Adipocyte (in vitro differentiated cells): ENCODE measurements around the gene PARP1.
A peak's percentile ranks its signal among the peaks of the same experiment; 100 is the strongest.

Source experiments
- DNase-seq: peaks from one replicate; pipeline ENCODE4 v3.0.0-alpha.2; 2015; ENCODE audit warnings: low read depth
- H3K27me3 ChIP-seq: replicated peaks from 2 replicates; pipeline ENCODE4 v1.7.0; 2013; ENCODE audit warnings: mild to moderate bottlenecking, low read length, moderate library complexity; ENCODE audit not compliant: control insufficient read depth, insufficient read depth
- H3K36me3 ChIP-seq: 2 replicates; pipeline ENCODE4 v1.7.0; 2013; ENCODE audit warnings: low read length, mild to moderate bottlenecking, moderate library complexity; ENCODE audit not compliant: control insufficient read depth, insufficient read depth, severe bottlenecking
- H3K4me1 ChIP-seq: 2 replicates; pipeline ENCODE4 v1.7.0; 2013; ENCODE audit warnings: mild to moderate bottlenecking, low read length, moderate library complexity; ENCODE audit not compliant: control insufficient read depth, insufficient read depth
- H3K4me3 ChIP-seq: 2 replicates; pipeline ENCODE4 v1.7.0; 2013; ENCODE audit warnings: mild to moderate bottlenecking, low read length, moderate library complexity
- H3K9ac ChIP-seq: 2 replicates; pipeline ENCODE4 v1.7.0; 2013; ENCODE audit warnings: mild to moderate bottlenecking, low read length, moderate library complexity
- H3K9me3 ChIP-seq: 2 replicates; pipeline ENCODE4 v1.7.0; 2013; ENCODE audit warnings: mild to moderate bottlenecking, low read length, moderate library complexity; ENCODE audit not compliant: control insufficient read depth

The PARP1 gene

DNA sequence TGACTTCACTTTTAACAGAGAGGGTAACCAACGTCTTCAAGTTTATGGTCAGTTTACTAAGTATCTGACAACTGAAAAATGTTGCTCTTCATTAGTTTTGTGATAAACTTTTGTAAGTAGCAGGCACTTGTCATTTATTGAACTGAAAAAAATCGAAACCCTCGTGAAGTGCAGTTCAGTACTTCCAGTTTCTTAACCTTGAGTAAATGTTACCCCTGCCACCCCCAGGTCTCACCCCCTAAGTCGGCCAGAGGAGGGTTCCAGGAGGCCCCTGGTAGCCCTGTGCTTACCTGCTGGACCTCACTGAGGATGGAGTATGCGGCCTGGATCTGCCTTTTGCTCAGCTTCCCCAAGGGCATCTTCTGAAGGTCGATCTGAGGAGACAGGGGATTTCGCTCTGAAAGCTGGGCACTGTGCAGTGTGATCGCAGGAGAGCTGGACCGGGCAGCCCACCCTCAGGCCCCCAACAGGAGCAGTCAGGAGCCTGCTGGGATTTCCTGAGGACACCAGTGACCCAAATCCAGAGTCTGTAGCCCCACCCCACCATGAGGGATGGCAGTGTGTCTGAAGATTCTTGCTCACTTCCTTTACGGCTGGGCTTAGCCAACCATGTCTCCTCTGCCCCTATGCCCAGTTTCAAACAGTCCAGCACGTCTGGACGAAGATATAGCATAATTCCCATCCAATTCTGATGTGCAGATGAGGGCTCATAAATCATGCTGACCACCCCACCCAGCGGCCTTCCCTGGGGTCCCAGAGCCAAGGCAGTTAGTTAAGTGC is 37.6 kb downstream of the PARP1 start:
- no peak overlapping the region for H3K4me3 ChIP-seq
- no peak overlapping the region for H3K9ac ChIP-seq
- no peak for DNase-seq
- no peaks in the 10 kb centered on the region for H3K9me3 ChIP-seq
- no peaks in the 10 kb centered on the region for H3K4me1 ChIP-seq
- no peaks in the 10 kb centered on the region for H3K27me3 ChIP-seq
- H3K36me3 ChIP-seq = peaks cover 73% of the 10 kb centered on the region

DNA sequence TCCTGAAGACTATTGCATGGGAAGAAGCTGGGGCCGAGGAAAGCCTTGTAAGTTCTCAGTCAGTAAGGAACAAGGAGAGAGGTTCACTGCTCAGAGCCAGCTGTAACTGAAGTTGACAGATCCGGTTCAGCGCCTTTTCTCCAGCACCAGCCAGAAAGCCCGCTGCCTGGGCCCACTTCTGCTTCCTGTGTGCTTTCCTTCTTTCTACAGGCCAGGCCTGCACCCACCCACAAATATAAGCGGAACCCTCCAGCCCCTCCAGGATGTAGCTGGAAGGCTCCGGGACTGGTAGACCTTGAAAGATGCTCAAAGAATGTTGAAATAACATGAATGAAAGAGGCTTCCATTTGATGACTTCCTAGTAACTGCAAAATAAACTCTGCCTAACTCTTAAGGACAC is 38.8 kb downstream of the PARP1 start:
- Histone ChIP-seq H3K36me3 (peaks cover 73% of the 10 kb centered on the region), H3K9me3 (no peaks in the 10 kb centered on the region), H3K4me1 (peaks cover 3% of the 10 kb centered on the region), H3K4me3 (no peak overlapping the region), H3K9ac (no peak overlapping the region), H3K27me3 (no peaks in the 10 kb centered on the region)
- DNase-seq = no peak

DNA sequence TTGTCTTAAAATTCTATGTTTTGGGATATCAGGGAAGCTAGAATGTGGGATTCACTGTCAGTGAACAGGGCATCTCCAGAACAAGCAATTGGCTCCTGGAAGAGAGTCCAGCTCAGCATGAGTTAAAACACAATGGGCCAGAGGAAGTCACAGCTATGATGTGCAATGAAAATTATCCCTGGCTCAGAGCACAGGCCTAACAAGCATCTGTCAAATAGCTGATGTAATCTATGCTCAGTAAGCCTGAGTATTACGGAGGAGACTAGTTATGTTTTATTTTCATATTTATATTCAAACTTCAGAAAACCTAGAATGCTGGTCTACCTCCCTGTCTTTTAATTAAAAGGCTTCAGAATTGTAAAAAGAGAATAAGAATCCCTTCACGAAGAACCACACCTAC is 41.6 kb downstream of the PARP1 start:
- no peak for DNase-seq
- no peaks in the 10 kb centered on the region for H3K9me3 ChIP-seq

DNA sequence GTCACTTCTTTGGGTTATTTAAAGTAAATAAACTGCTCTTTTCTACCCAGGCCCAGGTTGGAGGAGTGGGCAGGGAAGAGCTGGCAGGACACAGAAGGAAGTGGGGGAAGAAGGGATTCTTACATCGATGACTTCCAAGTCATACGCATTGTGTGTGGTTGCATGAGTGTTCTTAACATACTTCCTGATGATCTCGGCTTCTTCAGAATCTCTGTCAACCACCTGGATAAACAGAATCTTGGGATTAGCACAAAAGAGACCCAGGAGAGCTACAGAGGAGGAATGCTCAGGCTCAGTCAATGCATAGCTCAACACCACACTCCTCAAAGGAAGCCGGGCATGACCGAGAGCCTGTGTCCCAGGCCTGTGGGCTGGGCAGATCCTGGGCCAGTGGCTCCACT is 42.1 kb downstream of the PARP1 start:
- Histone ChIP-seq H3K27me3 (no peaks in the 10 kb centered on the region), H3K9ac (no peak overlapping the region), H3K4me3 (no peak overlapping the region), H3K9me3 (no peaks in the 10 kb centered on the region), H3K4me1 (peaks cover 11% of the 10 kb centered on the region), H3K36me3 (peaks cover 89% of the 10 kb centered on the region)
- DNase-seq = peak; percentile 9

More for the DNA sequence above, 41.6 kb downstream of the PARP1 start:
- no peak overlapping the region for H3K9ac ChIP-seq
- no peak overlapping the region for H3K4me3 ChIP-seq
- H3K27me3 ChIP-seq = no peaks in the 10 kb centered on the region
- peaks cover 84% of the 10 kb centered on the region for H3K36me3 ChIP-seq
- H3K4me1 ChIP-seq = peaks cover 11% of the 10 kb centered on the region

DNA sequence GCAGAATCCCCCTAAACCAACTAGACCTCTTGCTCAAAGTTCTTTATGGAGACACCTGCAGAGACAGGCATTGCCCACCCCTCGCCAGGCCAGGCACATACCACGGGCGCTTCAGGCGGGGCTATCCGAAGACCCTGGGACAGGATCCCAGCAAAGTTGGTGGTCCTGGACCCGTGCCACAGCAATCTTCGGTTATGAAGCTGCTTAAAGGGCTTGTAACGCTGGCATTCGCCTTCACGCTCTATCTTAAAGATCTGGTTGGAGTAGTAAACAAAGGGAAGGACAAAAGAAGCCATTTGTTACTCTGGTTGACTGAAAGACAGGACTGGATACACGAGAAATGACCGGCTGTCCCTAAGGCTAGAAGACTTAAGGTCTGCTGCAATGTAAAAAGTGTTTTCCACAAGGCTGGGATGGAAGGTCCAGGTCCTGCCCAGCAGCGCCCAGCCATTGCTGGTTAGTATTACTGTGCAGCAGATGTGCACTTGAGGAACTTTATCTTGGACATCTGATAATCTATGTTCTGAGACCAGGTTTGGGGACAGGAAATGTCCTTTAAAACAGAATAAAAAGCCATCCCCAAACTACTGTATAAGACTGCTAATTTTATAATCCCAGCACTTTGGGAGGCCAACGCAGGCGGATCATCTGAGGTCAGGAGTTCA is 42.9 kb downstream of the PARP1 start:
- H3K4me1 ChIP-seq = peaks cover 11% of the 10 kb centered on the region
- H3K9ac ChIP-seq = no peak overlapping the region
- H3K4me3 ChIP-seq = no peak overlapping the region
- no peak for DNase-seq
- no peaks in the 10 kb centered on the region for H3K9me3 ChIP-seq
- H3K36me3 ChIP-seq = peaks cover 93% of the 10 kb centered on the region
- H3K27me3 ChIP-seq = no peaks in the 10 kb centered on the region

DNA sequence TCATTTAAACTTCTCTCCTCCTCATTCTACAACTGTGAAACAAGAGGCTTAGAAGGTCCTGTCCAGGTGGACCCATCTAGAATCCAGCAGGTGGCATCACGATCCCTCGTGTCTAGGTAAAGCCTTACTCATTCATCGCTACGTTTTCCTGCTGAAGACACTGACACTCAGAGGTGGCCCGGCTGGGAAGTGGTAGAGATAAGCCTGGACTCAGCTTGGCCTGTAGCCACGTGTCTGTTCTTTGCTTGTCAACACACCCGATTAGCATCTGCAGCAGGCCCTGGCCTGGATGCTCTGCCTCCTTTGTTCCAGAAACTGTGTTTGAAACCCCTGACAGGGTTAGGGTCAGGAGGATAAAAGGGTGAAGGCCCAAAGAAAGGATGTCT is 43.4 kb downstream of the PARP1 start:
- Histone ChIP-seq H3K36me3 (peaks cover 96% of the 10 kb centered on the region), H3K9me3 (no peaks in the 10 kb centered on the region), H3K9ac (no peak overlapping the region), H3K4me1 (peaks cover 11% of the 10 kb centered on the region), H3K4me3 (no peak overlapping the region), H3K27me3 (no peaks in the 10 kb centered on the region)
- no peak for DNase-seq

DNA sequence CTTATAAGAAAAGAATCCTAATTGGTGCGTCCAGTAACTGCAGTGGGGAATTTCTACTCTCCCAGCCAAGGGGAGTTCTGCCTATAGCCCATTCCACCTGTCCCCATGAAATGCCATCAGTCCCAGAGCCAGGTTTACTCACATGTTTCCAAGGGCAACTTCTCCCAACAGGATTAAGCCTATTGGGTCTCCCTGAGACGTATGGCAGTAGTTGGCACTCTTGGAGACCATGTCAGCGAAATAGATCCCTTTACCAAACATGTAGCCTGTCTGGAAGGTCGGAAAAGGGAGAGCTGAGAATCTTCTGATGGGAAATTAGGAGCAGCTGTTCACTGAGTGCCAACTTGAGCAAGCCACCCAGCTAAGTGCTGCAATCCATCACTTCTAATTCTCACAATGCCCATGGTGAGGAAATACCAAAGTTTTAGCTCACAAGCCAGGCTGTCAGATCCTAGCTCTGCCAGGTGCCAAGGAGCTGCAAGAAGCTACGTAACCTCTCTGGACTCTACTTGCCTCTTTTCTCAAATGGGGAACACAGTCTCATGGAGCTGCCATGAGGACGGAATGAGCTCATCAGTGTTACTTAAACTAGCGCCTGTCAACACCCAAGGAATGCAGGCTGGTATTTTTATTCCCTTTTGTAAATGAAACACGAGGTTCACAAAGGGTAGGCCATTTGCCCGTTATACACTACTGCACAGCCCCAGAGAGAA is 43.9 kb downstream of the PARP1 start:
- H3K4me3 ChIP-seq = no peak overlapping the region
- DNase-seq = no peak

DNA sequence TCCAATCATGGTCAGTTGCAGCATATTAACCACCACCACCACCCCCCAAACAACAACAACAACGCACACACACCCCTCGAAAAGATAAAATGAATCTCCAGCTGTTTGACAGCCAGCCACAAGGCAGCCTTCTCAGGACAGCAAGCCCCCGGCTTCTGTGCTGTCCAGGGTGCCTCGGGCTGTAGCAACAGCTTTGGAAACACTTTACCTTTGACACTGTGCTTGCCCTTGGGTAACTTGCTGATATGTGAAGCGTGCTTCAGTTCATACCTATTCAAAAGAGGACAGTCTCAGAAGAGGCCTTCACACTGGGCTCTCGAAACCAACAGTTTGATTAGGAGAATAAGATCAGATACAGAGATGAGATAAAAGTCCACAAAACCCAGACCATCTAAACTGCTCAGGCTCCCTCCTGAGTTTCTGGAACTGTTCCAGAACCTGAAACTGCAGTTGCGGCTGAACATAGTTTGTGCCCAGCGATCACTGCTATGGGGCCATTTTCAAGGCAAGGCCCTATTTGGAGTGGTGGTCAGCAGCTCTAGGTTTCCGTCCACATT is 44.9 kb downstream of the PARP1 start:
- Histone ChIP-seq H3K9ac (no peak overlapping the region), H3K4me1 (peaks cover 11% of the 10 kb centered on the region), H3K27me3 (no peaks in the 10 kb centered on the region), H3K4me3 (no peak overlapping the region), H3K9me3 (no peaks in the 10 kb centered on the region), H3K36me3 (peaks cover 96% of the 10 kb centered on the region)
- DNase-seq = no peak

More for the DNA sequence above, 43.9 kb downstream of the PARP1 start:
- Histone ChIP-seq H3K4me1 (peaks cover 11% of the 10 kb centered on the region), H3K36me3 (peaks cover 96% of the 10 kb centered on the region), H3K27me3 (no peaks in the 10 kb centered on the region), H3K9ac (no peak overlapping the region), H3K9me3 (no peaks in the 10 kb centered on the region)

DNA sequence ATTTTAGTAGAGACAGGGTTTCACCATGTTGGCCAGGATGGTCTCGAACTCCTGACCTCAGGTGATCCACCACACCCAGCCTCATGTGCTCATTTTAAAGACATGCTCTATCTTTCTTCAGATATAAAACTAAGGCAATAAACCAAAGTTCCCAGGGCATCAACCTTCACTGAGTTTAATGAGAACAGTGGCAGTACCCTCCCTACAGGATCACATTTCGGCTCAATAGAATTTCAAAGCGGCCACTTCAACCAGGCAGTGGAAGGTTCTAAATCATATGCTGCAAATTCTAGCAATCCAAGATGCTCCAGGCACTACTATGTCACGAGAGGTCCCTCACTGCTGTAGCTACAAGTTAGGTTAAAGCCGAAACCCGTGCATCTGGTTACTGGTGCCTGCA is 45.5 kb downstream of the PARP1 start:
- DNase-seq = no peak
- Histone ChIP-seq H3K4me1 (peaks cover 11% of the 10 kb centered on the region), H3K36me3 (peaks cover 91% of the 10 kb centered on the region), H3K9ac (no peak overlapping the region), H3K27me3 (no peaks in the 10 kb centered on the region), H3K9me3 (no peaks in the 10 kb centered on the region), H3K4me3 (no peak overlapping the region)

DNA sequence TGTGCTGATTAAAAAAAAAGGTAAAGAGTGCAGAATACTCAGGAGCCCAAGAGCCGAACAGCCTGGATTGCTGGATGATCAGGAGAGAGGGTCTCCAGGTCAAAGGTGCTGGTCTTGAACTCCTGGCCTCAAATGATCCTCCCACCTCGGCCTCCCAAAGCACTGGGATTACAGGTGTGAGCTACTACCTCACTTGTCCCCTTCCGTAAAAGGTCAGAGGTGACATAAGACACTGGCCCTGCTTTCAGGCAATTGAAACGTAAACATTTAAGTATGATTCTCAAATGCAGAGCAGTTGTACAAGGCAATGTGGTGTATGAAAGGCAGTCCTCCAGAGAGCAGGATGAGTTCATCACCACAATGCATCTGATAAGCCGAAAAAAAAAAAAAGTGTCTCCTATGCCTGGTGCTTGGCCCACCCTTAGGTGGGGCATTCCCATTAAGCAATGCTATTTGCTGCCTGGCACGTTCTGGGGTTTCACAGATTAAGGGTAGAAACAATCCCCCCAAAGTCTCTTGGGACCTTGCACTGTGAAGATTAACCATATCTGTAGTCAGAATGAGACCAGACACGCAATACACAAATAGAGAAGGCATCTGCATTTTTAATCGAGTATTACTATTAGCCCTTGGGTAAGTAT is 47.7 kb downstream of the PARP1 start:
- Histone ChIP-seq H3K4me3 (no peak overlapping the region), H3K9me3 (no peaks in the 10 kb centered on the region), H3K36me3 (peaks cover 71% of the 10 kb centered on the region), H3K9ac (no peak overlapping the region), H3K27me3 (no peaks in the 10 kb centered on the region), H3K4me1 (peaks cover 11% of the 10 kb centered on the region)
- no peak for DNase-seq

DNA sequence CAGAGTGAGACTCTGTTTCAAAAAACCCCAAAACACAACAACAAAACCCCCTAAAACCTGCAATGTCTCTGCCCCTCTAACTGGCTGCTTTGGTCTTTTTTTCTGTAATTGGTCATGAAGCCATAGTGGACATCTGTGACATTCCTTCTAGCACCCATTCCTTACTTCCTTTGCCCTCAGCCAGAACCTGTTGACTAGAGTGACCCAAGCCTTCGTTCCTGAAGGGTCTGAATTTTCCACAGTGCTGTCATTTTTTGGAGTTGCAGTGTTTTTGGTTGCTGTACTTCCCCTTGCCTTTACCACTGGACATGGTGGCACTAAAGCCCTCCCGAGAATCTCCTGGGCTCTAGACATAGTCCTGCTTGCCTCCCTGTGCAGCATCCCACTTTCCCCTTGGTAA is 50.5 kb downstream of the PARP1 start:
- Histone ChIP-seq H3K9ac (no peak overlapping the region), H3K4me1 (no peaks in the 10 kb centered on the region)

More for the DNA sequence above, 50.5 kb downstream of the PARP1 start:
- Histone ChIP-seq H3K27me3 (no peaks in the 10 kb centered on the region), H3K36me3 (peaks cover 43% of the 10 kb centered on the region), H3K4me3 (no peak overlapping the region), H3K9me3 (no peaks in the 10 kb centered on the region)
- DNase-seq = no peak
